NB4 (cell line): Measurements from ENCODE around the gene ROR2.

Experiments
- CTCF ChIP-seq: IDR thresholded peaks from one replicate; pipeline ENCODE4 v1.5.1; 2012; ENCODE audit warnings: low read depth, low read length
- MYC ChIP-seq: IDR thresholded peaks from 2 replicates; pipeline ENCODE4 v1.6.1; 2011; ENCODE audit warnings: low read depth, low read length
- POLR2A ChIP-seq: IDR thresholded peaks from 2 replicates; pipeline ENCODE4 v1.6.1; 2011; ENCODE audit warnings: mild to moderate bottlenecking; ENCODE audit not compliant: insufficient read length; ENCODE audit errors: extremely low read depth
- TF ChIP-seq, protein P1 (sequence below): IDR thresholded peaks from 2 replicates; pipeline ENCODE4 v1.6.1; 2011; ENCODE audit warnings: low read depth, low read length

DNA sequence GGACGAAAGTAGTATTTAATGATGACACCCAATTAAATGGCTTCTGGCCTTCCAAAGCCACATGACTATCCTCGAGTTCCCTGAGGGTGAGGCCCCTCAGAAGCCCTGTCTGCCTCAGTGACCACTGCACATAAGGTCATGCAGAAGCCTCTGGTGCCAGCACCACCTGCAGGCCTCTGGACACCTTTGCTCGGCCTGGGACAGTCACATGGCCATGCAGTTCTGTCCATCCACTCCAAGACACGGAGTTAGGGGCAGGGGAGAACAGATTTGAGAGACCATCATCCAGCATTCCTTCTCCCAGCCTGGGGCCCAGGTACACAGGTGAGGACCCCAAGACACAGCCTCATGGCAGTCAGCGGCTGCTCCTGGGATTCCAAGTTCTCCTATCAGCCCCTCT, 145.0 kb downstream of the ROR2 start:
- TF ChIP-seq CTCF (no peak), POLR2A (no peak), MYC (no peak)
- TF ChIP-seq, protein P1, sequence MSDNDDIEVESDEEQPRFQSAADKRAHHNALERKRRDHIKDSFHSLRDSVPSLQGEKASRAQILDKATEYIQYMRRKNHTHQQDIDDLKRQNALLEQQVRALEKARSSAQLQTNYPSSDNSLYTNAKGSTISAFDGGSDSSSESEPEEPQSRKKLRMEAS: no peak
